A673 (cell line): Measurements from ENCODE around the gene NPHP4. TPM values are rescaled to one million over a fixed set of nuclear protein-coding genes. Genes with fewer than 3 reads are reported as not detected.

Experiments
- BruUV-seq: library from RNA; stranded (reverse); fragments of 400-500 nt; replicated peaks from 2 replicates; lab custom pipeline; 2021; lab: Mats Ljungman, UMichigan
- CTCF ChIA-PET: fragments of 300-600 bp; sonication (Branson Sonifier 250); formaldehyde crosslinking; loops from one replicate; lab custom pipeline; 2022; ENCODE audit warnings: antibody characterized with exemption; lab: Charles Lee
- POLR2A ChIA-PET: fragments of 300-600 bp; sonication (Branson Sonifier 250); formaldehyde crosslinking; loops from one replicate; lab custom pipeline; 2022; ENCODE audit warnings: antibody characterized with exemption; ENCODE audit not compliant: low non-redundant PET; lab: Charles Lee
- DNase-seq: peaks from one replicate; pipeline ENCODE4 v3.0.0-alpha.2; 2015; ENCODE audit warnings: low spot score
- H3K27ac ChIP-seq: fragments of 200-600 bp; sonication (generic); 2 replicates; pipeline ENCODE4 v1.5.1; 2016; ENCODE audit warnings: mixed run types, low read depth, mild to moderate bottlenecking, mixed read lengths, antibody characterized with exemption, low read length; ENCODE audit not compliant: poor library complexity, severe bottlenecking
- H3K27me3 ChIP-seq: fragments of 200-600 bp; sonication (generic); replicated peaks from 2 replicates; pipeline ENCODE4 v1.6.1; 2017; ENCODE audit warnings: mixed run types, low read depth, mild to moderate bottlenecking, mixed read lengths, antibody characterized with exemption, low read length; ENCODE audit not compliant: insufficient read depth, poor library complexity
- H3K36me3 ChIP-seq: fragments of 200-600 bp; sonication (generic); 2 replicates; pipeline ENCODE4 v1.6.1; 2016; ENCODE audit warnings: mixed run types, mild to moderate bottlenecking, mixed read lengths, antibody characterized with exemption, low read length; ENCODE audit not compliant: insufficient read depth, poor library complexity, severe bottlenecking
- H3K4me1 ChIP-seq: fragments of 200-600 bp; sonication (generic); 2 replicates; pipeline ENCODE4 v1.6.1; 2017; ENCODE audit warnings: mixed run types, mild to moderate bottlenecking, mixed read lengths, antibody characterized with exemption, low read length; ENCODE audit not compliant: insufficient read depth, poor library complexity, severe bottlenecking
- H3K4me3 ChIP-seq: fragments of 200-600 bp; sonication (generic); 2 replicates; pipeline ENCODE4 v1.5.1; 2016; ENCODE audit warnings: low read depth, mixed run types, mild to moderate bottlenecking, mixed read lengths, low read length; ENCODE audit not compliant: poor library complexity, severe bottlenecking
- H3K9me3 ChIP-seq: fragments of 200-600 bp; sonication (generic); 2 replicates; pipeline ENCODE4 v1.6.1; 2016; ENCODE audit warnings: mixed run types, low read depth, mild to moderate bottlenecking, mixed read lengths, antibody characterized with exemption, low read length; ENCODE audit not compliant: poor library complexity, severe bottlenecking
- EZH2 ChIP-seq: fragments of 200-600 bp; sonication (generic); IDR thresholded peaks from 2 replicates; pipeline ENCODE4 v1.6.1; 2017; ENCODE audit warnings: borderline replicate concordance, low read depth, mild to moderate bottlenecking, mixed read lengths, antibody characterized with exemption, low read length; ENCODE audit not compliant: poor library complexity, severe bottlenecking
- intact Hi-C: fragments of 100-400 bp; cut with micrococcal nuclease; formaldehyde crosslinking; loops from one replicate; pipeline ENCODE4 v1.10.0; 2022; ENCODE audit not compliant: unreplicated experiment
- total RNA-seq: library from RNA; stranded (reverse); gene quantifications from 2 replicates; pipeline ENCODE4 v1.2.3, GENCODE V29; 2021
- TF ChIP-seq, protein P1 (sequence below): fragments of 300-800, 200-600 bp; sonication (generic); conservative IDR thresholded peaks from 2 replicates; pipeline ENCODE4 v1.5.1; 2017; ENCODE audit warnings: low read depth, mild to moderate bottlenecking, antibody characterized with exemption, low read length, moderate library complexity, mixed read lengths

Gene NPHP4
- total RNA-seq, 1 experiment from 2014 or later = 27.6 TPM

DNA sequence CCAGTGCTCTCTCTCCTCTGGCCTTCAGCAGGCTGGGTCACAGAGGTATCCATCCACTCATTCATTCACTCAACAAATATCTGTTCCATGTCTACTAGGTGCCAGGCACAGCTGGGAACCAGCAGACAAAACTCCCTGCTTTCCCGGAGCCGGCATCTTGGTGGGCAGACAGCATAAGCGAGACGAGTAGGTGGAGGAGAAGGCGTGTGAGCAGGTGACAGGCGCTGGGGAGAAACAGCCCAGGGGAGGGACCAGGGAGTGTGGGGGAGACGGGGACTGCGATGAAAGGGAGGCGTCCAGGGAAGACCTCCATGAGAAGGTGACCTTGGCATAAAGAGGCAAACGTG, 42.5 kb upstream of the NPHP4 start:
- POLR2A ChIA-PET = no interaction called here
- Histone ChIP-seq H3K9me3 (no peaks in the 10 kb centered on the region), H3K4me1 (peaks cover 20% of the 10 kb centered on the region), H3K4me3 (no peak overlapping the region), H3K36me3 (no peaks in the 10 kb centered on the region), H3K27me3 (peaks cover 7% of the 10 kb centered on the region), H3K27ac (no peak overlapping the region)
- intact Hi-C loops = no loop called here
- no peak for DNase-seq
- TF ChIP-seq EZH2 = no peak
- BruUV-seq = no TSS peak
- CTCF ChIA-PET = no interaction called here

DNA sequence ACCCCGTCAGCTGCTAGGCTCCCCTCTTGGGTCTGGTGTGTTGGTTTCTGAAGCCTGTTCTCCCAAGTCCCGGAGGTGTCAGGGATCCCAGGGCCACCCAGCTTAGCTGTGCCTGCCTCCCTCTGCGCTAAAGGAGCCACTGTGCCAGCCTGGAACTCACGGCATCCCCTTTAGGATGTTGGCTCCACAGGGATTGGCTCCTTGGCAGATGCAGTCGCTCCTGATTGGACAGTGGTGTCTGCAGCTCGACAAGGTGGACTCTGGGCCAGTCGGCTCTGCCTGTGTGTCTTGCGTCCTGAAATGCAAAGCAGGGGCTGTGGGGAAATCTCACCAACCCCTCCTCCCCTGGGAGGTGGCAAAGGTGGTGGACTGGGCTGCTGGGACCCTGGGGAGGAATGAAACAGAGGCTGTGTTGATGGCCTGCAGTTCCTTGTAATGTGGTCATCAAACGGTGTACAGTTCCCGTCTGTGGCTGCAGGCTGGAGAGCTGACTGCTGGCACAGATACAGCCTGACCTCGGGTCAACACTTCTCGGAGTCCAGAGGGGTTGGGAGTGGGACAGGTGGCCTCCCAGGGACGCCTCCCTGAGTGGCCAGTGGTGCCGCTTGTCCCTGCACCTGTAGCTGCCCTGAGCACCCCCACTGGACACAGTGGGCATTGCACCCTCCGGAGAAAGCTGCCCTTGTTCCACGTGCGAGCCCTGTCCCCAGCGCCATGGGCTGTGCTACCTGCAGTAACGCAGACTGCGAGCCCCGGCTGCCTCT, 41.9 kb upstream of the NPHP4 start:
- intact Hi-C loops = no loop called here
- Histone ChIP-seq H3K4me3 (no peak overlapping the region), H3K9me3 (no peaks in the 10 kb centered on the region), H3K27me3 (peaks cover 7% of the 10 kb centered on the region), H3K36me3 (no peaks in the 10 kb centered on the region), H3K27ac (no peak overlapping the region), H3K4me1 (peaks cover 20% of the 10 kb centered on the region)
- TF ChIP-seq, protein P1, sequence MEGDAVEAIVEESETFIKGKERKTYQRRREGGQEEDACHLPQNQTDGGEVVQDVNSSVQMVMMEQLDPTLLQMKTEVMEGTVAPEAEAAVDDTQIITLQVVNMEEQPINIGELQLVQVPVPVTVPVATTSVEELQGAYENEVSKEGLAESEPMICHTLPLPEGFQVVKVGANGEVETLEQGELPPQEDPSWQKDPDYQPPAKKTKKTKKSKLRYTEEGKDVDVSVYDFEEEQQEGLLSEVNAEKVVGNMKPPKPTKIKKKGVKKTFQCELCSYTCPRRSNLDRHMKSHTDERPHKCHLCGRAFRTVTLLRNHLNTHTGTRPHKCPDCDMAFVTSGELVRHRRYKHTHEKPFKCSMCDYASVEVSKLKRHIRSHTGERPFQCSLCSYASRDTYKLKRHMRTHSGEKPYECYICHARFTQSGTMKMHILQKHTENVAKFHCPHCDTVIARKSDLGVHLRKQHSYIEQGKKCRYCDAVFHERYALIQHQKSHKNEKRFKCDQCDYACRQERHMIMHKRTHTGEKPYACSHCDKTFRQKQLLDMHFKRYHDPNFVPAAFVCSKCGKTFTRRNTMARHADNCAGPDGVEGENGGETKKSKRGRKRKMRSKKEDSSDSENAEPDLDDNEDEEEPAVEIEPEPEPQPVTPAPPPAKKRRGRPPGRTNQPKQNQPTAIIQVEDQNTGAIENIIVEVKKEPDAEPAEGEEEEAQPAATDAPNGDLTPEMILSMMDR = peak; percentile 64
- TF ChIP-seq EZH2 = no peak
- DNase-seq = peak; percentile 42
- no TSS peak for BruUV-seq
- ChIA-PET POLR2A (no interaction called here), CTCF (no interaction called here)

DNA sequence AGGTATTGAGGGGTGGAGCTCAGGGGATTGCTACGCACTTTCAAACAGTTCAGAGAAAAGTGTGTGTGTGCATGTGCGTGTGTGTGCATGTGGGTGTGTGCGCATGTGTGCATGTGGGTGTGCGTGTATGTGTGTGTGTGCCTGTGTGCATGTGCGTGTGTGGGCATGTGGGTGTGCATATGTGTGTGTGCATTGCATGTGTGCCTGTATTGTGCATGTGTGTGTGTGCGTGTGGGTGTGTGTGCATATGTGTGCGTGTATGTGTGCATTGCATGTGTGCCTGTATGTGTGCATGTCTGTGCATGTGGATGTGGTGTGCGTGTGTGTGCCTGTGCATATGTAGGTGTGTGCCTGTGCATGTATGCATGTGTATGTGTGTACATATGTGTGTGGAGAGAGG, 40.9 kb upstream of the NPHP4 start:
- DNase-seq = no peak
- intact Hi-C loops = no loop called here
- no peaks in the 10 kb centered on the region for H3K36me3 ChIP-seq
- TF ChIP-seq EZH2 = no peak
- TF ChIP-seq, protein P1 = no peak
- no peak overlapping the region for H3K27ac ChIP-seq
- peaks cover 20% of the 10 kb centered on the region for H3K4me1 ChIP-seq
- H3K27me3 ChIP-seq = peaks cover 7% of the 10 kb centered on the region
- no peaks in the 10 kb centered on the region for H3K9me3 ChIP-seq
- POLR2A ChIA-PET = no interaction called here
- no peak overlapping the region for H3K4me3 ChIP-seq
- no TSS peak for BruUV-seq
- CTCF ChIA-PET = no interaction called here
